BJ (cell line): ENCODE data around the gene C2CD2. TPM values are rescaled to one million over a fixed set of nuclear protein-coding genes. Genes with fewer than 3 reads are reported as not detected.

Experiments used
- CTCF ChIA-PET: fragments of 350-600 bp; formaldehyde crosslinking; extraction: SDS; loops from one replicate; lab custom pipeline; 2021; ENCODE audit warnings: antibody characterized with exemption, inconsistent platforms; lab: Yijun Ruan, JAX
- POLR2A ChIA-PET: fragments of 300-600 bp; sonication (Branson Sonifier 250); formaldehyde crosslinking; extraction: SDS; loops from one replicate; lab custom pipeline; 2021; ENCODE audit warnings: antibody characterized with exemption; lab: Charles Lee
- DNase-seq: peaks from one replicate; pipeline ENCODE4 v3.0.0-alpha.2; 2011; ENCODE audit warnings: low read depth
- H3K27me3 ChIP-seq: 2 replicates; pipeline ENCODE4 v1.6.0; 2011; ENCODE audit warnings: low read length; ENCODE audit not compliant: control insufficient read depth, insufficient read depth
- H3K36me3 ChIP-seq: 2 replicates; pipeline ENCODE4 v1.5.1; 2011; ENCODE audit warnings: low read length; ENCODE audit not compliant: control insufficient read depth, insufficient read depth
- H3K4me3 ChIP-seq: 2 replicates; pipeline ENCODE4 v1.5.1; 2011; ENCODE audit warnings: low read depth, mild to moderate bottlenecking, control low read depth, low read length
- polyA plus RNA-seq: library from polyadenylated mRNA; depleted of rRNA; stranded (reverse); fragments of >200 nt; gene quantifications from 2 replicates; pipeline ENCODE4 v1.2.3, GENCODE V29; 2011
- TF ChIP-seq, protein P1 (sequence below): IDR thresholded peaks from 2 replicates; pipeline ENCODE4 v1.5.1; 2011; ENCODE audit warnings: low read depth, mild to moderate bottlenecking, control low read depth, inconsistent platforms, low read length, moderate library complexity; ENCODE audit not compliant: insufficient read depth

Gene C2CD2
- polyA plus RNA-seq, 1 experiment, result 21.9 TPM

DNA sequence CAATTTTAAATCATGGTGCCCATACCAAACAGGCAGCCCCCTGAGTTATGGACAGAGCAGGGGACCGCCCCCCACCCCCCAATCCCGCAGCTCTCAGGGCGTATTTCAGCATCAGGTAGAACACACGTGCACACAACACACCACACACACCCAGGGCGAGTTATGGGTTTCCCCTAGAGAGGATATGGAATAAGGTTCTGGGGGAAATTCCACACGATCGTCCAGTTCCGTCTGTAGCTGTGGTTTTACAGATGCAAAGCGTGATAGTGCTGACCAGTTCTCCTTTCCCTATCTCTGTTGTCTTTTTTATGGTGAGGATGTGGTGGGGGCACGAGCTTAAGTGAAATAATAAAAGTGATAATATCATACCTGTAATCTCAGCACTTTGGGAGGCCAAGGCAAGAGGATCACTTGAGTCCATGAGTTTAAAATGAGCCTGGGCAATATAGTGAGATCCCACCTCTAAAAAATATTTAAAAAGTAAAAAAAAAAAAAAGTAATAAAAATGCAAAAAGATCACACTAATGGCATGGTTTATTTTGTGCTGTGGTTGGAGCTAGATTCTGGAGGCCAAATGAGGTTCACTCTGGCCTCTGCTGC lies 25.1 kb downstream of the C2CD2 start:
- POLR2A ChIA-PET, result no interaction called here

DNA sequence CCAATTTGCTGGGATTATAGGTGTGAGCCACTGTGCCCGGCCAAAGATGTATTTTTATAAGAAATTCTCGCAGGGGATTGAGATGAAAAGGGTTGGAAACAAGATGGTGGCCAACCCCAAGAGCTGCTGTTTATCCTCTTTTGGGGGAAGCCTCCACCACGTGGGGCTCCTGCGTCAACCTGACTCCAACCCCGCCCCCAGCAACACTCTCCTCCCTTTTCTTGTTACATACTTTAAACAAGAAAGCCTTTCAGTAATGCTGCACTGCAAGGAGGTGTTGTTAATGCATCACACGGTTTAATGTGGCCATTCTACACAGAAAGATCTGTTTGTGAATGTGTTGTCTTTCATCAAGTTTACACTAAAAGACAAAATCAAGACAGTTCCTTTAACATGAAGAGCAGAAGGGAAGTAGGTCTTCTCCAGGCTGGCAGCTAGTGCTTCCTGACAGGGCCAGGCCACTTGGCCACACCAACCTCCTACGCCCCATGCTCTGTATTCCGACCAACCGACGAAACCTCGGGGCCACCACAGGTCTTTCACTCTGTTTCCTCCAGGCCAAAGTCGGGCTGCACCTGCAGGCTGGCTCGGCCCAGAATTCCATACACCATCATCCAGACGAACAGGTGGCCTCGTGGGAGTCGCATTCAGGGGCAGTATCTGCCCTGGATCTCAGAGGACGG lies 25.9 kb downstream of the C2CD2 start:
- Histone ChIP-seq H3K36me3 (peaks cover 2% of the 10 kb centered on the region; the same call in 1 of the 2 replicates), H3K4me3 (no peak overlapping the region), H3K27me3 (no peaks in the 10 kb centered on the region)
- ChIA-PET CTCF (interaction anchor here (0.7 kb wide), 1 partner anchor 16 kb away, joined by 3 read pairs; no protein-coding TSS in a partner anchor), POLR2A (no interaction called here)
- no peak for DNase-seq
- TF ChIP-seq, protein P1, sequence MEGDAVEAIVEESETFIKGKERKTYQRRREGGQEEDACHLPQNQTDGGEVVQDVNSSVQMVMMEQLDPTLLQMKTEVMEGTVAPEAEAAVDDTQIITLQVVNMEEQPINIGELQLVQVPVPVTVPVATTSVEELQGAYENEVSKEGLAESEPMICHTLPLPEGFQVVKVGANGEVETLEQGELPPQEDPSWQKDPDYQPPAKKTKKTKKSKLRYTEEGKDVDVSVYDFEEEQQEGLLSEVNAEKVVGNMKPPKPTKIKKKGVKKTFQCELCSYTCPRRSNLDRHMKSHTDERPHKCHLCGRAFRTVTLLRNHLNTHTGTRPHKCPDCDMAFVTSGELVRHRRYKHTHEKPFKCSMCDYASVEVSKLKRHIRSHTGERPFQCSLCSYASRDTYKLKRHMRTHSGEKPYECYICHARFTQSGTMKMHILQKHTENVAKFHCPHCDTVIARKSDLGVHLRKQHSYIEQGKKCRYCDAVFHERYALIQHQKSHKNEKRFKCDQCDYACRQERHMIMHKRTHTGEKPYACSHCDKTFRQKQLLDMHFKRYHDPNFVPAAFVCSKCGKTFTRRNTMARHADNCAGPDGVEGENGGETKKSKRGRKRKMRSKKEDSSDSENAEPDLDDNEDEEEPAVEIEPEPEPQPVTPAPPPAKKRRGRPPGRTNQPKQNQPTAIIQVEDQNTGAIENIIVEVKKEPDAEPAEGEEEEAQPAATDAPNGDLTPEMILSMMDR, result no peak

More for the DNA sequence above, 25.1 kb downstream of the C2CD2 start:
- TF ChIP-seq, protein P1, result no peak
- CTCF ChIA-PET, result interaction anchor here (0.7 kb wide), 1 partner anchor 179 kb away, joined by 3 read pairs; no protein-coding TSS in a partner anchor
- Histone ChIP-seq H3K27me3 (no peaks in the 10 kb centered on the region), H3K4me3 (no peak overlapping the region), H3K36me3 (peaks cover 2% of the 10 kb centered on the region; the same call in 1 of the 2 replicates)
- DNase-seq, result no peak

DNA sequence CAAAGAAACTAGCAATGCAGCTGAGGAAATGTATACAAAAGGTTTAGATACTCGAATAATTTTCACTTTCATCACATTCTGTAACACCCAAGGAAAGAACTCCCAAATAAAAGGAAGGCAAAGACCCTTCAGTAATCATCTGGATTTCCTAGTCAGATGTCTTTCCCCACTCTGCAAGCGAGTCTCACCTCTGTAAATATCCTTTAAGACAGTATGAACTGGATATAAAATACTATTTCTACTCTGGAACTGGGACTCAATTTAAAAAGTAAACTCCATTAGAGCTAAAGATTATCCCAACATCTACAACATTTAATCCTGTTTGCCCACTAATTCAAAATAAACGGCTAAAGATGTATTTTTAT lies 27.0 kb downstream of the C2CD2 start:
- TF ChIP-seq, protein P1, result no peak
- ChIA-PET CTCF (interaction anchor here (1.3 kb wide), 1 partner anchor 190 kb away, joined by 3 read pairs; no protein-coding TSS in a partner anchor), POLR2A (interaction anchor here (0.5 kb wide), 1 partner anchor 120 kb away, joined by 3 read pairs; no protein-coding TSS in a partner anchor)
- no peaks in the 10 kb centered on the region for H3K27me3 ChIP-seq
- H3K36me3 ChIP-seq, result peaks cover 2% of the 10 kb centered on the region; the same call in 1 of the 2 replicates
- no peak for DNase-seq
- H3K4me3 ChIP-seq, result no peak overlapping the region

DNA sequence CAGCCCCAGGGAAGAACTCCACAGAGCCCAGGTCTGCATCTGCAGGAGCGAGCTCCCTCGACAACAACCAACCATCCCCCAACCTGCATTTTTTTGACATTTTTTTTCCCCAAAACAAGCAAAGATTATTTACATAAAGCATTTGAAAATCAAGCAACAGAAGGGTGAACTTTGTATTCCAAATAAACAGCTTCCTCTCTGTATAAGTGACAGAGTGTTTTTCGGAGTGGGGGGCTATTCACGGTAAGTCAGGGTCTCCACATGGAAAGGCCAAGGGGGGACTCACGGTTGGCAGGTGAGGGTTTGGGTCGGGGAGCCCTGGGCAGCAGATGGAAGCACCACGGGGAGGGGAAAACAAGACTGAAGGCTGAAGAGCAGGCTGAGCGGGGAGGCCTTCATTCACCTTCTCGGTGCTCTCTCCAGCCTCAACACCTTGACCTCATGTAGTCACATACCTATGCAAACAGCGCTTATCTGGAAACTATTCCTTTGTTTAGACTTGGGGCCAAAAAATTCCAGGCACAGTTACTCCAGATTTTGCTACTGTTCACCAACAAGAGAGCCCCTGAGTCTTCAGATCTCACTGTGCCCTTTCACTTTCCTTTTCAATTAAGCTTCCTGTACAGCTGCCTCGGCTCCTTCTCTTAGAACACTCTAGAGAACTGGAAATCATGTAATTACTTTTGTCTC lies 27.6 kb downstream of the C2CD2 start:
- ChIA-PET CTCF (interaction anchor here (1.3 kb wide), 2 partner anchors 17 to 191 kb away, joined by 3 read pairs; no protein-coding TSS in a partner anchor), POLR2A (interaction anchor here (0.5 kb wide), 1 partner anchor 121 kb away, joined by 3 read pairs; no protein-coding TSS in a partner anchor)
- Histone ChIP-seq H3K27me3 (no peaks in the 10 kb centered on the region), H3K36me3 (peaks cover 2% of the 10 kb centered on the region; the same call in 1 of the 2 replicates), H3K4me3 (peak overlapping the region; percentile 18; the same call in 1 of the 2 replicates)
- TF ChIP-seq, protein P1, result no peak
- DNase-seq, result no peak

DNA sequence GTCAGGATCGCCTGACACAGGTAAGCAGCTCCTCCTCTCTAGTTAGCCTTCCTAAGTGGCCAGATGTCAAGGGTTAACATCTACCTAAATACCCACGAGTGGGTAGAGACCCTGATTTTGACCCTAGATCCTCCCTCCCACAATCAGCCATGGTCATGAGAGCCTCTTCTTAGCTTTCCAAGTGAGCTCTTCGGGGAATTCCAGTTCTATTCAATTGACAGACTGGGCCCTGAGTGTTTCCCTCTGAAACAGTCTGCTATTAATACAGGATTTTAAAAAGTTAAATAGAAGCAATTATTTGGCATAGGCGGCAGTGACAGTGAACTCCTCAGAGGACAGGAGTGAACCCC lies 28.1 kb downstream of the C2CD2 start:
- TF ChIP-seq, protein P1, result no peak
- Histone ChIP-seq H3K4me3 (no peak overlapping the region), H3K27me3 (no peaks in the 10 kb centered on the region), H3K36me3 (peaks cover 2% of the 10 kb centered on the region; the same call in 1 of the 2 replicates)
- DNase-seq, result no peak
- ChIA-PET CTCF (interaction anchor here (1.3 kb wide), 1 partner anchor 18 kb away, joined by 3 read pairs; no protein-coding TSS in a partner anchor), POLR2A (no interaction called here)
